ENCODE measurements around the gene LAMA3.

Gene LAMA3

GRCh38 chr18:23994361-23994902 is 305.2 kb downstream of the LAMA3 start:
- H3K4me3 ChIP-seq (ENCODE audit: low read depth, low read length) = no peak overlapping the region
- peak; percentile 62 for DNase-seq

GRCh38 chr18:23995180-23995579 is 305.9 kb downstream of the LAMA3 start:
- H3K27ac ChIP-seq = no peak overlapping the region
- DNase-seq = no peak

More at GRCh38 chr18:23994361-23994902, 305.2 kb downstream of the LAMA3 start:
- Histone ChIP-seq H3K36me3 (no peaks in the 10 kb centered on the region), H3K27ac (no peak overlapping the region), H3K9me3 (ENCODE audit: severe bottlenecking) (no peaks in the 10 kb centered on the region), H3K27me3 (ENCODE audit: insufficient read depth, low read depth, severe bottlenecking) (no peaks in the 10 kb centered on the region)
- TF ChIP-seq CTCF (IDR thresholded peaks at IDR 0.05; ENCODE audit: low read depth, low read length) = no peak

GRCh38 chr18:23998018-23998417 is 308.8 kb downstream of the LAMA3 start:
- TF ChIP-seq CTCF (IDR thresholded peaks at IDR 0.05; ENCODE audit: low read depth, low read length) = no peak
- DNase-seq = no peak
- Histone ChIP-seq H3K36me3 (no peaks in the 10 kb centered on the region), H3K4me3 (ENCODE audit: low read depth, low read length) (no peak overlapping the region), H3K9me3 (ENCODE audit: severe bottlenecking) (no peaks in the 10 kb centered on the region), H3K27ac (no peak overlapping the region), H3K27me3 (ENCODE audit: insufficient read depth, low read depth, severe bottlenecking) (no peaks in the 10 kb centered on the region)

More at GRCh38 chr18:23995180-23995579, 305.9 kb downstream of the LAMA3 start:
- no peaks in the 10 kb centered on the region for H3K9me3 ChIP-seq (ENCODE audit: severe bottlenecking)
- TF ChIP-seq CTCF (IDR thresholded peaks at IDR 0.05; ENCODE audit: low read depth, low read length) = no peak
- H3K36me3 ChIP-seq = no peaks in the 10 kb centered on the region
- H3K27me3 ChIP-seq (ENCODE audit: insufficient read depth, low read depth, severe bottlenecking) = no peaks in the 10 kb centered on the region
- no peak overlapping the region for H3K4me3 ChIP-seq (ENCODE audit: low read depth, low read length)

GRCh38 chr18:23998820-23999219 is 309.6 kb downstream of the LAMA3 start:
- DNase-seq = no peak
- no peak for TF ChIP-seq CTCF (IDR thresholded peaks at IDR 0.05; ENCODE audit: low read depth, low read length)
- no peak overlapping the region for H3K27ac ChIP-seq
- no peaks in the 10 kb centered on the region for H3K36me3 ChIP-seq
- no peaks in the 10 kb centered on the region for H3K27me3 ChIP-seq (ENCODE audit: insufficient read depth, low read depth, severe bottlenecking)
- H3K9me3 ChIP-seq (ENCODE audit: severe bottlenecking) = no peaks in the 10 kb centered on the region
- no peak overlapping the region for H3K4me3 ChIP-seq (ENCODE audit: low read depth, low read length)

- H3K27ac ChIP-seq = no peak overlapping the region
- no peaks in the 10 kb centered on the region for H3K36me3 ChIP-seq
- no peak overlapping the region for H3K4me3 ChIP-seq (ENCODE audit: low read depth, low read length)
- no peaks in the 10 kb centered on the region for H3K9me3 ChIP-seq (ENCODE audit: severe bottlenecking)
- no peak for TF ChIP-seq CTCF (IDR thresholded peaks at IDR 0.05; ENCODE audit: low read depth, low read length)
- no peak for DNase-seq
- no peaks in the 10 kb centered on the region for H3K27me3 ChIP-seq (ENCODE audit: insufficient read depth, low read depth, severe bottlenecking)
Measured at GRCh38 chr18:24000613-24001490, 311.6 kb downstream of the LAMA3 start.

Measured in WERI-Rb-1 (cell line).